ENCODE results near the gene ANXA1.

DNA sequence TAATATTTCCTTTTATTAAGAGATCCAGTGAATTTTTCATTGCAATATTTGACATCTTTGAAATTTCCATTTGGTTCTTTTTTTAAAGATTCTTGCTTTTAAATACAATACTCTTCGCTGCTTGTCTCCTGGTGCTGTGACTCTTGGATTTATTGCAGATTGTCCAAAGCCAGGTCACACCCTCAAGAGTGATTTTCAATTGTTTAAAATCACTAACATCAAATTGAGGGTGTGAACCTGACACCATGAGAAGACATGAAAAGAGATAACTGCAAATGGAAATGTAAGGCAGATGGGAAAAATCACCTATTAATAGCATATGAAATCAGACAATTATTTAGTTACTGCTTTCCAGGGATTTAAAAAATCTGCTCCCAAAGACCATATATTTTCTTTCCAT, 42.6 kb downstream of the ANXA1 start:
- TF ChIP-seq, protein P1, sequence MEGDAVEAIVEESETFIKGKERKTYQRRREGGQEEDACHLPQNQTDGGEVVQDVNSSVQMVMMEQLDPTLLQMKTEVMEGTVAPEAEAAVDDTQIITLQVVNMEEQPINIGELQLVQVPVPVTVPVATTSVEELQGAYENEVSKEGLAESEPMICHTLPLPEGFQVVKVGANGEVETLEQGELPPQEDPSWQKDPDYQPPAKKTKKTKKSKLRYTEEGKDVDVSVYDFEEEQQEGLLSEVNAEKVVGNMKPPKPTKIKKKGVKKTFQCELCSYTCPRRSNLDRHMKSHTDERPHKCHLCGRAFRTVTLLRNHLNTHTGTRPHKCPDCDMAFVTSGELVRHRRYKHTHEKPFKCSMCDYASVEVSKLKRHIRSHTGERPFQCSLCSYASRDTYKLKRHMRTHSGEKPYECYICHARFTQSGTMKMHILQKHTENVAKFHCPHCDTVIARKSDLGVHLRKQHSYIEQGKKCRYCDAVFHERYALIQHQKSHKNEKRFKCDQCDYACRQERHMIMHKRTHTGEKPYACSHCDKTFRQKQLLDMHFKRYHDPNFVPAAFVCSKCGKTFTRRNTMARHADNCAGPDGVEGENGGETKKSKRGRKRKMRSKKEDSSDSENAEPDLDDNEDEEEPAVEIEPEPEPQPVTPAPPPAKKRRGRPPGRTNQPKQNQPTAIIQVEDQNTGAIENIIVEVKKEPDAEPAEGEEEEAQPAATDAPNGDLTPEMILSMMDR (IDR thresholded peaks at IDR 0.05; ENCODE audit: low read depth, low read length, missing input control) = no peak
- TF ChIP-seq, protein P2, sequence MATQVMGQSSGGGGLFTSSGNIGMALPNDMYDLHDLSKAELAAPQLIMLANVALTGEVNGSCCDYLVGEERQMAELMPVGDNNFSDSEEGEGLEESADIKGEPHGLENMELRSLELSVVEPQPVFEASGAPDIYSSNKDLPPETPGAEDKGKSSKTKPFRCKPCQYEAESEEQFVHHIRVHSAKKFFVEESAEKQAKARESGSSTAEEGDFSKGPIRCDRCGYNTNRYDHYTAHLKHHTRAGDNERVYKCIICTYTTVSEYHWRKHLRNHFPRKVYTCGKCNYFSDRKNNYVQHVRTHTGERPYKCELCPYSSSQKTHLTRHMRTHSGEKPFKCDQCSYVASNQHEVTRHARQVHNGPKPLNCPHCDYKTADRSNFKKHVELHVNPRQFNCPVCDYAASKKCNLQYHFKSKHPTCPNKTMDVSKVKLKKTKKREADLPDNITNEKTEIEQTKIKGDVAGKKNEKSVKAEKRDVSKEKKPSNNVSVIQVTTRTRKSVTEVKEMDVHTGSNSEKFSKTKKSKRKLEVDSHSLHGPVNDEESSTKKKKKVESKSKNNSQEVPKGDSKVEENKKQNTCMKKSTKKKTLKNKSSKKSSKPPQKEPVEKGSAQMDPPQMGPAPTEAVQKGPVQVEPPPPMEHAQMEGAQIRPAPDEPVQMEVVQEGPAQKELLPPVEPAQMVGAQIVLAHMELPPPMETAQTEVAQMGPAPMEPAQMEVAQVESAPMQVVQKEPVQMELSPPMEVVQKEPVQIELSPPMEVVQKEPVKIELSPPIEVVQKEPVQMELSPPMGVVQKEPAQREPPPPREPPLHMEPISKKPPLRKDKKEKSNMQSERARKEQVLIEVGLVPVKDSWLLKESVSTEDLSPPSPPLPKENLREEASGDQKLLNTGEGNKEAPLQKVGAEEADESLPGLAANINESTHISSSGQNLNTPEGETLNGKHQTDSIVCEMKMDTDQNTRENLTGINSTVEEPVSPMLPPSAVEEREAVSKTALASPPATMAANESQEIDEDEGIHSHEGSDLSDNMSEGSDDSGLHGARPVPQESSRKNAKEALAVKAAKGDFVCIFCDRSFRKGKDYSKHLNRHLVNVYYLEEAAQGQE (IDR thresholded peaks at IDR 0.05) = no peak
- no peak for TF ChIP-seq TAF1 (conservative IDR thresholded peaks at IDR 0.05)

All from liver (tissue), 3 donors.